A549 (cell line): ENCODE measurements around the gene CHAD. TPM values are rescaled to one million over a fixed set of nuclear protein-coding genes. Genes with fewer than 3 reads are reported as not detected.

Source experiments
- ATAC-seq, 2 experiments: fragments of 200-7000 bp in 1 of 2; fragments of >200 bp in 1 of 2; cut with Nextera tagmentation in 1 of 2; cut with Tn5 transposase in 1 of 2; 3 replicates each; pipeline versions ENCODE4 v1.8.0 to v1.9.1; 2018 to 2020; ENCODE audit warnings: mild to moderate bottlenecking in 1 of 2, moderate library complexity in 1 of 2
- CTCF ChIA-PET: fragments of 300-600 bp; sonication (Branson Sonifier 250); formaldehyde crosslinking; extraction: SDS; loops from one replicate; lab custom pipeline; 2021; ENCODE audit warnings: antibody characterized with exemption, inconsistent platforms; lab: Yijun Ruan, JAX
- POLR2A ChIA-PET: fragments of 350-600 bp; formaldehyde crosslinking; extraction: SDS; loops from one replicate; lab custom pipeline; 2021; ENCODE audit warnings: antibody characterized with exemption, inconsistent platforms; lab: Yijun Ruan, JAX
- DNase-seq, 2 experiments: peaks; one replicate each; pipeline versions ENCODE4 v3.0.0 to v3.0.0-alpha.2; 2011 to 2016; ENCODE audit warnings: low read depth in 1 of 2, low spot score in 1 of 2
- FAIRE-seq: peaks from 2 replicates; lab custom pipeline; 2011; peaks lifted over from hg19 to GRCh38; lab: Jason Lieb, UNC
- H3K27ac ChIP-seq, 2 experiments: fragments of >200 bp; sonication (Bioruptor Twin); formaldehyde crosslinking; 3 replicates each; pipeline ENCODE4 v1.5.1; 2016 to 2017
- H3K4me1 ChIP-seq: fragments of >200 bp; sonication (Bioruptor Twin); formaldehyde crosslinking; 3 replicates; pipeline ENCODE4 v1.6.1; 2016
- H3K4me2 ChIP-seq: fragments of >200 bp; sonication (Bioruptor Twin); formaldehyde crosslinking; 3 replicates; pipeline ENCODE4 v1.6.1; 2016
- H3K4me3 ChIP-seq: fragments of >200 bp; sonication (Bioruptor Twin); formaldehyde crosslinking; 3 replicates; pipeline ENCODE4 v1.5.1; 2016
- H3K9me3 ChIP-seq: fragments of >200 bp; sonication (Bioruptor Twin); formaldehyde crosslinking; 3 replicates; pipeline ENCODE4 v1.6.1; 2016
- ATOH8 ChIP-seq: fragments of 250-450 bp; sonication (Bioruptor Pico); IDR thresholded peaks from 2 replicates; pipeline ENCODE4 v1.5.0; 2020; ENCODE audit warnings: low read depth, mild to moderate bottlenecking, moderate library complexity
- BCL3 ChIP-seq: fragments of >200 bp; sonication (Bioruptor Twin); formaldehyde crosslinking; IDR thresholded peaks from 3 replicates; pipeline ENCODE4 v1.6.1; 2016
- CEBPB ChIP-seq, 2 experiments: fragments of >200 bp in 1 of 2; sonication (Bioruptor Twin) in 1 of 2; formaldehyde crosslinking in 1 of 2; IDR thresholded peaks; 2 replicates each; pipeline ENCODE4 v1.6.1; 2012 to 2016
- CHD4 ChIP-seq: fragments of 200-600 bp; sonication (generic); IDR thresholded peaks from 2 replicates; pipeline ENCODE4 v1.6.1; 2016; ENCODE audit warnings: antibody characterized with exemption, mild to moderate bottlenecking, borderline replicate concordance
- E2F6 ChIP-seq: IDR thresholded peaks from 2 replicates; pipeline ENCODE4 v1.6.1; 2012; ENCODE audit warnings: low read depth, borderline replicate concordance
- EHF ChIP-seq: fragments of 250-450 bp; sonication (Bioruptor Pico); IDR thresholded peaks from 2 replicates; pipeline ENCODE4 v1.5.0; 2020; ENCODE audit warnings: mild to moderate bottlenecking
- EP300 ChIP-seq, 2 experiments: fragments of >200 bp; sonication (Bioruptor Twin); formaldehyde crosslinking; IDR thresholded peaks; 2 replicates in 1 of 2; 3 replicates in 1 of 2; pipeline ENCODE4 v1.6.1; 2016 to 2017
- ESRRA ChIP-seq: fragments of 150-350 bp; IDR thresholded peaks from 2 replicates; pipeline ENCODE4 v1.6.1; 2014; ENCODE audit warnings: mild to moderate bottlenecking, low read length, borderline replicate concordance
- FOSB ChIP-seq: fragments of 250-450 bp; sonication (Bioruptor Pico); IDR thresholded peaks from 2 replicates; pipeline ENCODE4 v1.5.0; 2020; ENCODE audit warnings: mild to moderate bottlenecking, moderate library complexity
- HOXA7 ChIP-seq: fragments of 250-450 bp; sonication (Bioruptor Pico); IDR thresholded peaks from 2 replicates; pipeline ENCODE4 v1.5.0; 2020; ENCODE audit warnings: mild to moderate bottlenecking, moderate library complexity
- KDM5A ChIP-seq: fragments of 200-600 bp; sonication (generic); IDR thresholded peaks from 2 replicates; pipeline ENCODE4 v1.6.1; 2016; ENCODE audit warnings: antibody characterized with exemption, mild to moderate bottlenecking
- MAX ChIP-seq: IDR thresholded peaks from 2 replicates; pipeline ENCODE4 v1.6.1; 2012
- NFE2L2 ChIP-seq: fragments of 150-350 bp; conservative IDR thresholded peaks from 2 replicates; pipeline ENCODE4 v1.6.1; 2014; ENCODE audit warnings: low read length
- NPAS2 ChIP-seq: fragments of 250-450 bp; sonication (Bioruptor Pico); IDR thresholded peaks from 2 replicates; pipeline ENCODE4 v1.8.0; 2022; ENCODE audit warnings: mild to moderate bottlenecking, moderate library complexity, borderline replicate concordance
- PBX3 ChIP-seq: IDR thresholded peaks from 2 replicates; pipeline ENCODE4 v1.6.1; 2012
- POLR2A ChIP-seq: IDR thresholded peaks from 2 replicates; pipeline ENCODE4 v1.6.1; 2012; ENCODE audit warnings: mild to moderate bottlenecking, low read length
- POLR2AphosphoS2 ChIP-seq: conservative IDR thresholded peaks from 2 replicates; pipeline ENCODE4 v1.6.1; 2012; ENCODE audit warnings: low read length, improper control_type of control experiment, inconsistent platforms
- RARB ChIP-seq: fragments of 250-450 bp; sonication (Bioruptor Pico); IDR thresholded peaks from 2 replicates; pipeline ENCODE4 v1.8.0; 2021; ENCODE audit warnings: mild to moderate bottlenecking, moderate library complexity
- RCOR1 ChIP-seq: fragments of 150-350 bp; IDR thresholded peaks from 2 replicates; pipeline ENCODE4 v1.6.1; 2014; ENCODE audit warnings: antibody characterized with exemption, low read length, low read depth
- RFX5 ChIP-seq: fragments of 450-650 bp; IDR thresholded peaks from 2 replicates; pipeline ENCODE4 v1.7.1; 2014; ENCODE audit warnings: antibody characterized with exemption, mild to moderate bottlenecking, moderate library complexity
- SMC3 ChIP-seq: fragments of >200 bp; sonication (Bioruptor Twin); formaldehyde crosslinking; IDR thresholded peaks from 3 replicates; pipeline ENCODE4 v1.6.1; 2018; ENCODE audit warnings: inconsistent platforms
- TFCP2L1 ChIP-seq: fragments of 250-450 bp; sonication (Bioruptor Pico); IDR thresholded peaks from 2 replicates; pipeline ENCODE4 v1.5.0; 2021; ENCODE audit warnings: mild to moderate bottlenecking
- USF2 ChIP-seq: fragments of 450-650 bp; IDR thresholded peaks from 2 replicates; pipeline ENCODE4 v1.6.1; 2014; ENCODE audit warnings: antibody characterized with exemption
- ZFP36 ChIP-seq: fragments of 450-650 bp; IDR thresholded peaks from 2 replicates; pipeline ENCODE4 v1.6.1; 2014; ENCODE audit warnings: borderline replicate concordance; ENCODE audit not compliant: partially characterized antibody
- ZNF302 ChIP-seq: fragments of 250-450 bp; sonication (Bioruptor Pico); IDR thresholded peaks from 2 replicates; pipeline ENCODE4 v1.9.0; 2021; ENCODE audit warnings: inconsistent platforms, mild to moderate bottlenecking, moderate library complexity
- WGBS: methylation state at CpG from one replicate; pipeline ENCODE4 v1.1.6; 2017; ENCODE audit errors: missing lambda C conversion rate; 5-methylcytosine and 5-hydroxymethylcytosine counted together
- polyA plus RNA-seq, 4 experiments: library from polyadenylated mRNA; depleted of rRNA in 3 of 4; stranded (reverse); fragments of >200 nt; fragmentation: RNase III in 1 of 4; extraction: RNeasy Plus Mini Kit Qiagen cat#74134 plus additional on column Dnase treatment in 1 of 4; gene quantifications; 2 replicates in 3 of 4; 3 replicates in 1 of 4; pipeline ENCODE4 v1.2.3, GENCODE V29; 2011 to 2017

The CHAD gene
- polyA plus RNA-seq, 2 of the 4 experiments (the other 2 are of a cell fraction), result not detected

- ChIA-PET POLR2A (no interaction called here), CTCF (interaction anchor here (0.7 to 3.0 kb wide), 9 partner anchors 9 to 133 kb away, joined by 3 to 38 read pairs (median 5); partner anchors contain the start of gene SPATA20)
- H3K27ac ChIP-seq, result no peak overlapping the region
- FAIRE-seq (peak; percentile 32), ATAC-seq (no peak), DNase-seq (no peak)
- 15% methylated on average over 3 of the region's 3 CpGs for WGBS
- no peak for TF ChIP-seq USF2
- no peak for TF ChIP-seq CHD4
- no peak for TF ChIP-seq ESRRA
- TF ChIP-seq E2F6, result no peak
- no peak for TF ChIP-seq HOXA7
- TF ChIP-seq NFE2L2, result no peak
- TF ChIP-seq PBX3, result no peak
- TF ChIP-seq KDM5A, result no peak
- H3K4me1 ChIP-seq, result peaks cover 5% of the 10 kb centered on the region; the same call in 1 of the 3 replicates
- H3K4me3 ChIP-seq, result no peak overlapping the region
- H3K9me3 ChIP-seq, result no peaks in the 10 kb centered on the region
- no peak overlapping the region for H3K4me2 ChIP-seq
Measured at GRCh38 chr17:50493744-50494143, 25.1 kb upstream of the CHAD start.

- Histone ChIP-seq H3K9me3 (no peaks in the 10 kb centered on the region), H3K27ac (no peak overlapping the region), H3K4me3 (no peak overlapping the region), H3K4me2 (no peak overlapping the region), H3K4me1 (peaks cover 5% of the 10 kb centered on the region; the same call in 1 of the 3 replicates)
- 83% methylated on average over 8 of the region's 8 CpGs for WGBS
- FAIRE-seq (no peak), ATAC-seq (no peak), DNase-seq (no peak)
- ChIA-PET POLR2A (interaction anchor here (1.3 kb wide), 1 partner anchor 12 kb away, joined by 3 read pairs; no protein-coding TSS in a partner anchor), CTCF (interaction anchor here (1.0 to 3.0 kb wide), 3 partner anchors 9 to 350 kb away, joined by 4 to 38 read pairs (median 24); no protein-coding TSS in a partner anchor)
- TF ChIP-seq POLR2A (no peak), NPAS2 (no peak), EP300 (IDR thresholded peaks at IDR 0.05) (no peak), ZFP36 (no peak), RCOR1 (no peak), RARB (CRISPR knock-in tag) (no peak), RFX5 (no peak), BCL3 (no peak), ZNF302 (CRISPR knock-in tag) (no peak), MAX (no peak), ATOH8 (CRISPR knock-in tag) (no peak), TFCP2L1 (CRISPR knock-in tag) (no peak), POLR2AphosphoS2 (no peak), FOSB (no peak), EHF (CRISPR knock-in tag) (no peak), SMC3 (no peak), NFE2L2 (no peak), CHD4 (no peak), CEBPB (IDR thresholded peaks at IDR 0.05) (no peak)
Measured at GRCh38 chr17:50492214-50492613, 23.5 kb upstream of the CHAD start.
